GM19240 (cell line): ENCODE data around the gene WAPL.
"Not testable (repeated sequence)": the region's sequence is repeated elsewhere in the genome, so short reads cannot be mapped to it uniquely, and the experiment has no call there.

Source experiments
- DNase-seq: peaks from one replicate; pipeline ENCODE4 v3.0.0; 2011; ENCODE audit warnings: low spot score; ENCODE audit not compliant: insufficient read length

The WAPL gene

DNA sequence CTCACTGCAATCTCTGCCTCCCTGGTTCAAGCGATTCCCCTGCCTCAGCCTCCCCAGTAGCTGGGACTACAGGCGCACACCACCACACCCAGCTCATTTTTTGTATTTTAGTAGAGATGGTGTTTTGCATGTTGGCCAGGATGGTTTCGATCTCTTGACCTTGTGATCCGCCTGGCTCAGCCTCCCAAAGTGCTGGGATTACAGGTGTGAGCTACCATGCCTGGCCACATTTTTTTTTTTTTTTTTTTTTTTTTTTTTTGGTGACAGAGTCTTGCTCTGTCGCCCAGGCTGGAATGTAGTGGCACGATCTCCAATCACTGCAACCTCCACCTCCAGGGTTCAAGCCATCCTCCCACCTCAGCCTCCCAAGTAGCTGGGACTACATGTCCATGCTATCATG lies 4.1 kb upstream of the WAPL start:
- DNase-seq, result not testable (repeated sequence)

DNA sequence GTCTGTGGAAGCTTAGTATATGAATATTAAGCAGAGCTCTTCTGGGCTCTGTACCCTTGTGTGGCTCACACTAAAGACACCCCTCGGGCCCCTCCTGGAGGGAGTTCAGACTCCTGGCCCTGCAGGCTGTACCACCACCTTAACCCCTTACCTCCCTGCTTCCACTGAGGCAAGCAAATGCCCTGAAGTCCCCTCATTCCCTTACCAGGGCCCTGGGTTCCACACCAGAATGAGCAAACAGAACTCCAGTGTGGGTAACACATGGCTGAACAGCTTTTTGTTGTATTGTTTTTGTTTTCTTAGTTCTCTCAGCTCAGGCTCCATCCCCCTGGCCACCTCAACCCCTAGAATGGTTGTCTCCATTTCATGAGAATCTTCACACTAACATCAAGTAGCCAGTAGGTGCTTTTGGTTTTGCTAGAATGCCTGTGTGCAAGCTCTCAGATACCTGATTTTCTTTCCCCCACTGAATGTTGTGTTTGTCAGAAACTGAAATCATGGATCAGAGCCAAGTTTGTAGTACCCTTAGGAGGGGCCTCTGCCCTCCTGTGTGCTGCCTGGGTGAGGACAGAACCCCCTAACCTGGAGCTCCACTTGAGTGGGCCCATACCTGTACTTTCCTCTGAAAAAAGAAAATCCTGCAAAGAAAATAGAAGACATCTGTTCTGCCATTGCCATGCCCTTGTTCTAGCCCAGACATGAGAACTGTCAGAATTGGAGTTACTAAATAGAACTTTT lies 2.8 kb upstream of the WAPL start:
- no peak for DNase-seq

DNA sequence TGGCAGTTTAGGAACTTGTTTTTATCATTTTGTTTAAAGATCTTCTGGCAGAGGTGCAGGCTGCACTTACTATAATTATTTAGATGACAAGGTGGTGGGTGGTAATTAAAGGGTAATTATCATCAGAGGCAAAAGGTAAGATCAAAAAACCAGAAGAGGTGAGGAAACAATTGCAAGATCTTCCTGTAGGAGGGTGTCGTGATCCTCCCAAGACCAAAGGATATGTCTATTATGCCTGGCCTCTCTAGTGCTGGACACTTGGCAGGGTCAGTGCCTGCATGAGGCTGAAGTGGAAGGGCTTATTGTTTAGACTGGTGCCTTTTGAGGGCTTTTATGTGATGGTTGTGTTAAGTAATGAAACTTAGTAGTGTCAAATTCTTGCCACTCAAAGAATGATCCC lies 1.8 kb upstream of the WAPL start:
- DNase-seq, result no peak

DNA sequence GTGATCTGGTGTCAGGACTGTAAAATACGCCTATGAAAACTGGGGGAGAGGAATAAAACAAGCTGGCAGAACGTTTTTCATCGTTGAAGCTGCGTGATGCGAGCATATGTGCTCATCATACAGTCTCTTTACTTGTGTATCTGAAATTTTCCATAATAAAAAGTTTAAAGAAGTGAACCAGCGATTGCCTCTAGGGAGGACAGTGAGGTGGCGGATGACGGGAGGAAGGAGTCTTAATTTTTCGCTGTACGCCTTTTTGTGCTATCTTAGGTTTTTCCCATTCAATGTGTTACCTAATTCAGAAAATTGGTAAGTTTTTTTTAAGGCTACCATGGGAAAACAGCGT lies 891 bp upstream of the WAPL start:
- DNase-seq, result no peak

DNA sequence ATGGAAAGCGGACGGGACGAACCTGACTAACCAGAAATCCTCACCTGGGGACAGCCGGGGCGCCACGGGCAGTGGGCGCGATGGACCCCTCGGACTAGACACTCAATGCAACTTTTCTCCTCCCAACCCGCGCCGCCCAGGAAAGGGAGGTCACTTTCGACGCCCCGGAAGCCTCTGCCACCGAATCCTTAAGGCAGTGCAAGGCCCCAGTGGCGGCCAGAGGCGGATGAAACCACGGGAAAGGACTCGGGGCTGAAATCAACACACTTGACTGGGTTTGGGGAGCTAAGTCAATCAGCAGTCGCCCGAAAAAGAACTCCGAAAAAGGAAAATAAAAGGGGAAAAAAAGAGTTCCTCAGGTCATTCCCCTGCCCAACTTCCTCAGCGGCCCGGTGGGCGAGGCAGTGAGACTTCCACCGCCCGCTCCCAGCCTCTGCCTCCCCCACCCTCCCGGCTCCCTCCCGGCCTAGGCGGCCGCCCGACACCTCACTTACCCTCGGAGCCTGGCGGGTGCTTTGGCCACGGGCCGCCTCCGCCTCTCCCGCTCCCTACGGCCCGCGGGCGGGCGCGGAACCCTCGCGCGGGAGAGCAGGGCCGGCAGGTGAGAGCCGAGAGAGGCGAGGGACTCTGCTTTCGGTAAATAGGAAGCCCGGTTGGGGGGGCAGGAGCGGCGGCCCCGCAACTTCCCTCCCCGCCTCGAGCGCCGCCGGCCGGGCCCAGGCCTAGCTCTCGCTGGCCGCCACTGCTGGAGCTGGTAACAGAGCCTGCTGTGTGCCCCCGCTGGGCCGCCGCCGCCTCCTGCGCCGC lies 518 bp downstream of the WAPL start:
- DNase-seq, result no peak

DNA sequence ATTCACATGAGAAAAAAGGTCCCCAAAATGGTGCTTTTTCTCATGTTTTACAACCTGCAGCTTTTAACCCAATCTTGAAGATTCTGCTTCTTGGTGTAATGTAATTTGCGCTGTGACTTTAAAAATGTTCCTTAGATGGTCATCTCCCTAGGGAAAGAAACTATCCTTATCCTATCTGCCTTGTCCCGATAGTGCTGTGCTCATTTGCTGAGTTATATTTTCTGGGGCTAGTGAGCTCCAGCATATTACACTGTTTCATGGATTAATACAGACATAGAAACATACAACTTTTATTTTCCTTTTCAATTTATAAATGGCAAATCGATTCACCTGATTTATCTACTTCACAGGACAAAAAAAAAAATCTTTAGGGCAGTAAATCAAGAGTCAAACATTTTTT lies 2.8 kb downstream of the WAPL start:
- no peak for DNase-seq

DNA sequence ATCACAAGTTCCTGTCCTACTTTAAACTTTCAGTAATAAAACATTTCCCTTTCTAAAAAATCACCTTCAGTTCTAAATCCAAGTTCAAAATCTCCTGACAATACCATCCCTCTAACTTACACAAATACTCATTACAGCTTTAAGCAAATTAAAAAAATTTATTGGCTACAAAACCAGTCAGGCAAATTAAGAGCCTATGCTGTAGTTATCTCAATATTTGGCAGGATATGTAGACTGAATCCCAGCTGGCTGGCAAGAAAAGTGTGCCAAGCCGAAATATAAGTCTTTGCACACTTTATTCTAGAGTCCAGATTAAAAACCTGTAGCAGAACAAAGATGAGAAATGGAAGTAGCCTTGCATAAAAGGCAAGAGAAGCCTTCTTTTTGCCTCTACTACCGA lies 9.5 kb downstream of the WAPL start:
- DNase-seq, result no peak

DNA sequence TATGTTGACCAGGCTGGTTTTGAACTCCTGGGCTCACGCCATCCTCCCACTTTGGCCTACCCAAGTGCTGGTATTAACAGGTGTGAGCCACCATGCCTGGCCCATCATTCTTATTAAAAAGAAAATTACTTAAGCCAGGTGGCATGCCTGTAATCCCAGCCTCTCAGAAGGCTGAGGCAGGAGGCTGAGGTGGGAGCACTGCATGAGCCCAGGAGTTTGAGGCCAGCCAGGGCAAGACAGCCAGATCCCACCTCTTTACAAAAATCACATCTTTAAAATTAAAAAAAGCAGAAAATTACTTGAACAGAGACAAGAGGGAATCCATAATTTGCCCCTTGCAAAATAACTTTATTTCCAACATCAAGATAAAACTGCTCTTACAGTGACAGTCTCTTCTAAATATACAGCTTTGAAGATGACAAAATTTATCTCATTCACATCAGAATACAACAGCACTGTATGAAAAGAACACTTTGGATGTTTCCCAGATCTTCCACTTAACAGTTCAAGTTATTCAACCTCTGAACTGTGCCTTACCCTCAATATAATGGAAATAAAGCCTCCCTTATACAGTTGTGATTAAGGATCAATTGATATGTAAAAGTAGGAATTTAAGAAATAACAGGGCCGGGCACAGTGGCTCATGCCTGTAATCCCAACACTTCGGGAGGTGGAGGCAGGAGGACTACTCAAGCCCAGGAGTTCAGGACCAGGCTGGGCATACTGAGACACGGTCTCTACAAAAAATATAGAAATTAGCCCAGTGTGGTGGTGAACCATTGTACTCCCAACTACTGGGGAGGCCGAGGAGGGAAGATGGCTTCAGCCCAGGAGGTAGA lies 10.3 kb downstream of the WAPL start:
- DNase-seq, result no peak

DNA sequence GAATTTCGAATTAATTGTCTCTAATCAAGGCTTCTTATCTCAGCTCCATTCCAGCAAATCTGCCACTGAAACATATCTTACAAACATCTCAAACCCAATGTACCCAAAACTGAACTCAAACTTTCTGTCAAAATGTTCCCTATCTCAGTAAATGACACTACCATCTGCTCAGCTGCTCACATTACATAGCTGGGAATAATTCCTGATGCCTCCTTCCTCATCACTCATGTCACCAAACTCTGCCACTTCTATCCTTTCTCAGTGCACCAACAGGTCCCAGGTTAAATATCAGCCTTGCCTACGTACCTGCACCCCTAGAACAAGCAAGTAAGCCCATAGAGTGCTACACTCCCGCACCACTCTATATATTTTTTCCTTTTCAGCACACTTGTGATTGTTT lies 12.4 kb downstream of the WAPL start:
- no peak for DNase-seq

DNA sequence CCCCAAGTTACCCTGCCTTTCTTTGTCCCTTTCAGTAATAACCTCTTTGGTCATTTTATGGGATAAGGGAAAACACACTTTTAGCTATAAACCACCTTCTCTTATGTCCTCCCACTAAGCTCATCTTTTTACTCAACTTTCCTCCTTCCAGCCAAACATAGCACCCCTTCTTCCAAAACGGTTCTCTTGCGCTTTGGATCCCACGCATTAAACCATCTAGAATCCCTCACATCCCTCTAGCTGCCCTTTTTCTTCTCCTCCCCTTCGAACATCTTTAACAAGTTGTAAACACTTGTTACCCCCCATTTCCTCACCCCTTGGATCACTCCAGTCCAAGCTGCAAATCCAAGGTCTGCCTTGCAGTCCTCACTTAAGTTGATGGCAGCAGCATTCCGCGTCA lies 13.4 kb downstream of the WAPL start:
- no peak for DNase-seq

DNA sequence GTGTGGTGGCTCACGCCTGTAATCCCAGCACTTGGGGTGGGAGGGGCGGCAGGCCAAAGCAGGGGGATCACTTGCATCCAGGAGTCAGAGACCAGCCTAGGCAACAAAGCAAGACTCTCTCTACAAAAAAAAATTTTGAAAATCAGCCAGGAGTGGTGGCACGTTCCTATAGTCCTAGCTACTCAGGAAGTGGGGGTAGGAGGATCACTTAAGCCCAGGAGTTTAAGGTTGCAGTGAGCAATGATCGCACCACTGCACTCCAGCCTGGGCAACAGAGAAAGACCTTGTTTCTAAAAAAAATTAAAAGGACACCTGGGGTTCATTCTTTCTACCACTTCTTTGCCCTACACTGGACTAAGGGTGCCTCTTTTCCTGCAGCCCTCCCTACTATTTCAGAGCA lies 15.1 kb downstream of the WAPL start:
- no peak for DNase-seq

DNA sequence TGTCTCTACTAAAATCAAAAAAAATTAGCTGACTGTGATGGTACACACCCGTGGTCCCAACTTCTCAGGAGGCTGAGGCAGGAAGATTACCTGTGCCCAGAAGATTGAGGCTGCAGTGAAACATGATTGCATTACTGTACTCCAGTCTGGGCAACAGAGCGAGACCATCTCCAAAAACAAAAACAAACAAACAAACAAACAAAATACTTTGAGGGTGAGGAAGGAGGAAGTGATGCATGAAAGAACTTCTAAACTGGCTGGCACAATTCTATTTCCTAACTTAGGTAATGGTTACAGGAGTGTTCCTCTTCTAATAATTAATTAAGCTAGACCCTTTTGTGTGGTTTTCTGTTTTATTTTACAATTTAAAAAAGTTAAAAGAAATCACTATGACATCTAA lies 15.5 kb downstream of the WAPL start:
- no peak for DNase-seq

DNA sequence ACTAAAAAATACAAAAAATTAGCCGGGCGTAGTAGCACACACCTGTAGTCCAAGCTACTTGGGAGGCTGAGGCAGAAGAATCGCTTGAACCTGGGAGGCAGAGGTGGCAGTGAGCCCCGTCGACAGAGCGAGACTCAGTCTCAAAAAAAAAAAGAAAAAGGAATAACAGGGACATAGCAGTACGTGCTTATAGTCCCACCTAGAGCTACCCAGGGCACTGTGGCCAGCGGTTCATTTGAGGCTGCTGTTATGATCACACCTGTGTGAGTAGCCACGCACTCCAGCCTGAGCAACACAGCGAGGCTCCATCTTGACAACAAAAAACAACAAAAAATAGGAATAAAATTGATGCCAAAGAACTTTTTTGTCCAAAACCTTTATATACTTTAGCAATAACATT lies 17.1 kb downstream of the WAPL start:
- DNase-seq, result no peak

DNA sequence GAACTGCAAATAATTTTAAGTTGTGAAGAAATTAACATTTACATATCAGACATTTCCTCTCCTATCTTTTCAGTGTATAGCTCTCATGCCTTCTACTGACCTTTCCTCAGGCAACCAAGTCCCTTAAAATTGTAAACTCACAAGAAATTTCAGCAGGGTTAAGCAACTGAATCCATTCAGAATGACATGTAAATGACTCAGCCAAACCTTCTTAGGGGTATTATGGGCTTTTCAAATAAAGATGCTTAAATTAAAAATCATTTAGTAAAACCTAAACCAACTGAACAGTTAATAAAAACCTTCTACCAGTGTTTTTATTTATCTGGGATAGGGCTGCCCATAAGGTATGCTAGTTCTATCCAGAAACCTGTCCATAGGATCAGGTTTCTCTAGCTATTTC lies 20.7 kb downstream of the WAPL start:
- DNase-seq, result no peak

DNA sequence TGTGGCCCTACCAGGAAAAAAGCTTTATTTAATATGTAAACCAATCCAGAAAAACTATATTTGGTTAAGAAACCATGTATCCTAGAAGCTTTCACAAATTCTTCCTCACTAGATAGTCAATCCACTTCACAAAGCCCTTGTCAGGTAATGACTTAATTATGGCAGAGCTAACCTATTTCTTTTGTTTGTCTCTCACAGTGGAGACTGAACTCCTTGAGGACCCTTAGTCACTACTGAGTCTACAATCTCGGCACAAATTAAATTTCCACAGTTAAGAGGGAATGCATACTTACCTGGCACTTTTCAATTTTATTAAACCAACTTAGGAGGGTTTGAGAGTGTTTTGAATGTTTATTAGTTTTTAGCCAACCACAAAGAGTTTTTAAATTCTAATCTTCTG lies 23.0 kb downstream of the WAPL start:
- DNase-seq, result no peak

DNA sequence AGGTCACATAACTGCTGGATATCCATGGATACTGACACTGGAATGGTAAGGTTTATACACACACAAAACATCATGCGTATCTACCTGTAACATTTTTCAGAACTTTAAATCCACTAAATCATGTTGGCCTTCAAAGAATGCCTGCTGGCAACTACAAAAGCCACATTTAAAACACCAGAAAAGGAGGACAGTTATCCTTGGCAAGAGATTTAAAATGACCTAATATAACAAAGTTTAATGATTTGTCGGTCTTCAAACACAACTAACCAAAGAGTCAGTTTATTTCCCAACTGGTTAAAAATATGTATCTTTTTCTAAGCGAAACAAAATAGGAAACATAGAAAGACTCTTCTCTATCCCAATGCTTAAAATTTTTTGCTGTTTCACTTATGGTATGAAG lies 24.0 kb downstream of the WAPL start:
- DNase-seq, result no peak

DNA sequence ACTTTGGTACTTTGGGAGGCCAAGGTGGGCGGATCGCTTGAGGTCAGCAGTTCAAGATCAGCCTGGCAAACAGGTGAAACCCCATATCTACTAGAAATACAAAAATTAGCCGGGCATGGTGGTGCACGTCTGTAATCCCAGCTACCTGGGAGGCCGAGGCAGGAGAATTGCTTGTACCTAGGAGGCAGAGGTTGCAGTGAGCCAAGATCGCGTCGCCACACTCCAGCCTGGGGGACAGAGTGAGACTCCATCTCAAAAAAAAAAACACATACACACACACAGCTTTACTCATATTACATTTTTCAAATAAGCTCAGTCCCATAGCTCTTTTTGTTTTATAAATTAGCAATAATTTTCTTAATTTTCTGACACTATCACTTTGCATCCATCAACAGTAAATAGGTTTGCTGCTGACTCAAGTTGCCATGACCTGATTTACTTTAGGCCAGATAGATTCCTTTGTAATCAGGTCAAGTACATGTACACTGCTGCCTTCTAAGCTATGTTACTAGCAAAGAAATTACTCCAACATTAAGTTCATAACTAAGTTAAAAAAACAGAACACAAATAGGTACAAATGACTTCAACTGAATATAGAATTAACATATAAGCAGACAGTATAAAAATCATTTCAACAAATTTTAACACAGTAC lies 31.5 kb downstream of the WAPL start:
- no peak for DNase-seq

DNA sequence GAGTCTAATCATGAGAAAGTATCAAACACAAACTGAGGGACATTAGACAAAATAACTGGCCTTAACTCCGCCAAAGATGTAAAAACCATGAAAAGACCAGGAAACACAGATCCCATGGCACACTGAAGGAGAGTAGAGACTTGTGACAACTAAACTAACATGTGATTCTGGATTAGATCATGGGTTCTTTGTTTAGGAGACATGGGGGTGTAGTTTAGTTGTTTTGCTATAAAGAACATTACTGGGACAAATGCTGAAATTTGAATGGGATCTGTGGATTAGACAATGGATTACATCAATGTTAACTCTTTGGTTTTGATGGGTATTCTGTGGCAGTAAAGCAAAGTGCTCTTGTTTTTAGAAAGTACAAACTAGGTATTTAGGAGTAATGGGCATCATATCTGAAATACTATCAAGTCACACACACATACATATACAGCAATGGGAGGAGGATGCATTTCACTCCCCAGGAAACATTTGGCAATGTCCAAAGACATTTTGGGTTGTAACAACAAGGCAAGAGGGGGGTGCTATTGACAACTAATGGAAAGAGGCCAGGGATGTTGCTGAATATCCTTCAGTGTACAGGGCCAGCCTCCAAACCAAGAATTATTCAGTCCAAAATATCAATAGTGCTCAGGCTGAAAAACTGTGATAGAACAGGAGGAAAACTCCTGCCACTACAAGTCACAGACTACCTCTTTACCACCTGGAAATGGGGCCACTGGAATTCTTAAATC lies 32.4 kb downstream of the WAPL start:
- DNase-seq, result no peak

DNA sequence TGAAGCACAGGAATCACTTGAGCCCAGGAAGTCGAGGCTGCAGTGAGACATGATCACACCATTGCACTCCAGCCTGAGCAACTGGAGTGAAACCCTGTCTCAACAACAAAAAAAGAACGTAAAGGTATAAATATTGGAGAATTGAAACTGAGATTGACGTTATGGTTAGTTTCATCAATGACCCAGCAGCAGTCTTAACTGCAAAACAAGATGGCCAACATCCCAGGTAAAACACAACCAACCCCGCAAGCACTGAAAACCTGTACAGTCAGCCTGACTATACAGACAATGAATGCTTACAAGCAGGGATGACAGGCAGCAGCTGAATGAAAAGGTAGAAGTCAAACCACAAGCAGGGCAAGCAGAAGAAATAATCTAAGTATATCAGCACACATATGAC lies 34.7 kb downstream of the WAPL start:
- no peak for DNase-seq

DNA sequence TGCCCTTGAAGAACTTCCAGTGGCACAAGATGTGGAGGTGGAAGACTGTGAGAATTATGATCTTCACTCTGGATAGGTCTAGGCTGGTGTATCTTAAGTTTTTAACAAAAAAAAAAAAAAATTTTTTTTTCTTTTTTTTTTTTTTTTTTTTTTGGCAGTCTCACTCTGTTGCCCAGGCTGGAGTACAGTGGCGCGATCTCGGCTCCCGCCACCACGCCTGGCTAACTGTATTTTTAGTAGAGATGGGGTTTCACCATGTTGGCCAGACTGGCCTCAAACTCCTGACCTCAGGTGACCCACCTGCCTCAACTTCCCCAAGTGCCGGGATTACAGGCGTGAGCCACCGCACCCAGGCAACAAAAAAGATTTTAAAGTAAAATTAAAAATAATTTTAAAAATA lies 37.9 kb downstream of the WAPL start:
- DNase-seq, result no peak

DNA sequence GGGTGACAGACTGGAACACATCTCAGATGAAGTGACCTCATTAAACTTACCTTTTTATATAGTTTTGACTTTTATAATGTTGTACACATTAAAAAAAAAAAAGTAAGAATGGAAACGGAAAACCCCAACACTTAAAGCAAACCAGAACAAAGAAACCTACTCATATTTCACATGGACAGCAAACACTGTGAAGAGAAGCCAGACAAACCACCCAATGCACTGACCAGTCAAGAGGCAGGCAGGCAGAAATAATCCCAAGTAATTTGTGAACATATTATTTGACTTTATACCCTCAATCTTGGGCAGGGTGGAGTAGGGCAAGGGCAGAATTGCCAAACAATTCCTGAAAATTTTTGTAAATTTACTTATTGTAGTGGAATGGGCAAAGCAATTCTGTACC lies 39.8 kb downstream of the WAPL start:
- DNase-seq, result no peak
